HG03342 (cell line): ENCODE data around the gene IGF1R.

Source experiments
- ATAC-seq: cut with Tn5 transposase; IDR thresholded peaks from one replicate; pipeline ENCODE4 v1.9.1; 2021; ENCODE audit warnings: mild to moderate bottlenecking, moderate library complexity; ENCODE audit not compliant: unreplicated experiment

IGF1R gene

GRCh38 chr15:98933406-98933805, 285.1 kb downstream of the IGF1R start:
- ATAC-seq: no peak

DNA sequence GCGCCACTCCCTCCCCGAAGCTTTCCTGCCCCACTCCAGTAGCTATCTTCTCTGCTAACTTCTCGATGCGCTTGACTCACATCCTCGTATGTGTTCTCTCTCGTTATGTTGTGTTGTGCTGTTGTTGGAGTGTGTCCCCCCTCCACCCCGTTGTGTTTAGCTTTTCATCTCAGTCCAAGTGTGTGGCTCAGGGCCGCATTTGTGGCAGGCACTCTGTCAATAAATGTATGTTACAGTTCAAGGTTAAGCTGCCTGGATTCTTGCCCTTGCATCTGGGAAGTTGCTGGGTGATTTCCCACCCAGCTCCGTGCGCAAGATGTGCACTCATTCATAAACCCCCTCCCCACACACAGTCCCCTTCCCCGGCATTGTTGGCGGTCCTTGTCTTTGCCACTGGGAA, 287.4 kb downstream of the IGF1R start:
- ATAC-seq: no peak

- ATAC-seq: peak; percentile 56
Measured at GRCh38 chr15:98937413-98938104, 289.2 kb downstream of the IGF1R start.

- ATAC-seq: no peak
Measured at GRCh38 chr15:98938105-98938417, 289.7 kb downstream of the IGF1R start.

DNA sequence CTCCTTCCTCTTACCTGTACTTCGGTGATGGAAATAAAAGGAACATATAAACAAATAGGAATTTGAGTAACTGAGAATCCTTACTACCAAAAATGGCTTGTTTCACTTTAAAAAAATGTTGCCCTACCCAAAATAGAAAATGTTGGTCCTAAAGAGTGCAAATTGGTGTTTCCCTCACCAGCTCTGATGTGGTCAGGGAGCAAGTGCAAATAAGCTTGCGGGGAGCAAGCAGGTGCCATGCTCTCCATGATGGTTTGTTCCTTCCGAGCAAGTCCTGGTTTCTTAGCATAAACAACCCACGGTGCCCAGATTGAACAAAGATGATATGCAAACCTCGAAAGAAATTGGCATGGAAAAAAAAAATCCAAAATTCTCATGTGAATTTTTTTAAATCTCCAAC, 290.5 kb downstream of the IGF1R start:
- ATAC-seq: no peak

- no peak for ATAC-seq
Measured at GRCh38 chr15:98939311-98940080, 291.2 kb downstream of the IGF1R start.

DNA sequence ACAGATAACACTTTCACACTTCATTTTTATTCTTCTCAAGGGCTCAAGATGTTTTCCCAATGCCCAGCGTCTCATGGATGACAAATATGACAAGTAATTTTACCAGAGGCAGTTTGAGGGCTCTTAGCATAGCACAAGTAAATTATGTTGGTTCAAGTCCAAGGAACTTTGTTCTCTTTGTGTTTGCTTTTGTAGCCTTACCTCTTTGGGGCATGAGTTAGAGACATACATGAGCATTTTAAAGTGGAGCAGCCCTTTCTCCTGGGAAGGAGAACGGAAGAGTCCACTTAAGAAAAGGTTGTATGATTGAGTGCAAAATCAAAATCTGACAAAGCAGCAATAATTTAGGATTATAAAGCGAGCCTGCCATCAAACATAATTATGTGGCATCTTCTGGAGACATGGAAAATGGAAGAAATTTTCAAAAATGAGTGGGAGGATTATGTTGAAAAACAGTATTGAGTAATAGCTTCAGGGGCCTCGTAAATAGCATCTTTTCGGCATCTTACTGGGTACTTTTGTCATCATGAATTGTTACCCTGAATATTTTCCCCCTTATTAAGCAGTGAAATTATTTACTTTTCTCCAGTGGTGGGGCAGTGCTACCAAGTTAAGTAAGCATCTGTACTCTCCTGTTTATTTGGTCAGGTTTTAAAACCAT, 293.4 kb downstream of the IGF1R start:
- ATAC-seq: no peak

DNA sequence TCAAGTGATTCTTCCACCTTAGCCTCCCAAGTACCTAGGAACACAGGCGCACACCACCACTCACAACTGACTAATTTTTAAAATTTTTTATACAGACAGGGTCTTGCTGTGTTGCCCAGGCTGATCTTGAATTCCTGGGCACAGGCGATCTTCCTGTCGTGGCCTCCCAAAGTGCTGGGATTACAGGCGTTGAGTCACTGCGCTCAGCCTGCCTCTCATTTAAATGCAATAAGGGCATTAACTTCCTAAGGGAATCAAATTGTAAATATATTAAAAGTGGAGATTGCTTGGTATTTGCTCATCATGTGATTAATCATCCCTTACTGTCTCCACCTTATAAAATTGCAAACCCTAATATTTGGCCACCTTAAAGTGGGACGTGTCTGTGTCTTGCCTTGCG, 294.1 kb downstream of the IGF1R start:
- no peak for ATAC-seq

DNA sequence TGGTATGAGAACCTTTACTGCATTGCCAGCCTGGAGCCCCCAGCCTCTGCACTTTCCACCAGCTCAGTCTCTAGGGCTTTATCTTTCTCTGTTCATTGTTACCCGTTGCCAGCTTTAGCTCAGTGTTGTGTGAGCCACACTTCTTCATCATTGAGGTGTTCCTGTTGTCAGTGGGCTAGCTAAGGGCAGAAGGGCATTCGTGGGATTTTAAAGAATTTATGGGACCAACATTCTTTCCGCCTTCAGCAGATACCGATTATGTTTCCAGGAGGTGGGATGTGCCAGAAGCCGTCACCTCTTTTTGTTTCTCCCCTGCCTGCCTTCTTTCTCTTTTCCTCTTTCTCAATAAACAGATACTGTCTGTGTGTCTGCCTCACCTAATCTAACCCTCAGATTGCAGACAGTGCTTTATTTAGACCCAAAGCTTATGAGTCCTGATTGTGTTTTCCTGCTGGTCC, 294.7 kb downstream of the IGF1R start:
- ATAC-seq: no peak

DNA sequence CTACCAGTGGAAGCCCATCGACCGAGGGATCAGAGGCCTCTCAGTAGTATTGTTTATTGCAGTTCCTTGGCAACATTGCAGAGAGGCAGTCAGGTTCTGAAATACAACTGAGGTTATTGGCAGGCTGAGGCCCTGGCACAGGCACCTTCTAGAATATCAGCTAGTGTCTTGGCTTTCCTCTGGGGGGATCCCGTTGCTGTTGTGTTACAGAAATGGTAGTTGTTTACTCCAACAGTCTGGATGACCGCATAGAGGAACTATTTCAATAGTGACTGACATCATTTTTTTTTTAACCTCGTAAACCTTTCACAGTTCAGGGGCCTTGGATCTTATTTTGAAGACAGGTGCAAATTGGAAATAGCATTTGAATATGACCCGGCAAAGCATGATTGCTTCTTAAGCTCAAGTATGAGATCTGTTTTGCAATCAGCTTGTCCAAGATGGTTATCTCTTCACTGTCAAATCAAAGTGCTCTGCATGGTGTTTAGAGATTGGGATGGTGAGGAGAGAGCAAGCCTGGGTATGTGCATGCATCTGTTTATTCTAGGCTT, 295.3 kb downstream of the IGF1R start:
- no peak for ATAC-seq

GRCh38 chr15:98946301-98947255, 298.2 kb downstream of the IGF1R start:
- ATAC-seq: no peak

GRCh38 chr15:98948456-98948855, 300.1 kb downstream of the IGF1R start:
- ATAC-seq: no peak

GRCh38 chr15:98948941-98949340, 300.6 kb downstream of the IGF1R start:
- no peak for ATAC-seq

DNA sequence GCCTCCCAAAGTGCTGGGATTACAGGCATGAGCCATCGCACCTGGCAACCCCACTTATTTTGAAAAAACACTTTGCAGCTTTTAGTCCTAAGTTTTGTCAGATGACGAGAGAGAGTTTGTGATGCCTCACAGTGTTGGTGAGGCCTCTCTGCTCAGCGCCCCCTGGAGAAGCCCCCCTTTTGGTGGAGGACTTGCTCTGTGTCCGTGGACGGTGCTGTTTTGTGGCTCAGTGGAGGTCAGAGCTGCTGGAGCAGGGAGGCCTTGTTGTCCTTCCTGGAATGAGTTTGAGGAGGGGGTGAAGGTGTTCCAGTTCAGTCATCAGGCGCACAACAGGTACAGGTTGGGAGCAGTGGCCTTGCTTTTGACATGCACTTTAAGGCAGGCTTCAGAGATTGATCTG, 301.3 kb downstream of the IGF1R start:
- no peak for ATAC-seq

- ATAC-seq: no peak
Measured at GRCh38 chr15:98950248-98950647, 301.9 kb downstream of the IGF1R start.

- no peak for ATAC-seq
Measured at GRCh38 chr15:98951004-98951403, 302.7 kb downstream of the IGF1R start.

DNA sequence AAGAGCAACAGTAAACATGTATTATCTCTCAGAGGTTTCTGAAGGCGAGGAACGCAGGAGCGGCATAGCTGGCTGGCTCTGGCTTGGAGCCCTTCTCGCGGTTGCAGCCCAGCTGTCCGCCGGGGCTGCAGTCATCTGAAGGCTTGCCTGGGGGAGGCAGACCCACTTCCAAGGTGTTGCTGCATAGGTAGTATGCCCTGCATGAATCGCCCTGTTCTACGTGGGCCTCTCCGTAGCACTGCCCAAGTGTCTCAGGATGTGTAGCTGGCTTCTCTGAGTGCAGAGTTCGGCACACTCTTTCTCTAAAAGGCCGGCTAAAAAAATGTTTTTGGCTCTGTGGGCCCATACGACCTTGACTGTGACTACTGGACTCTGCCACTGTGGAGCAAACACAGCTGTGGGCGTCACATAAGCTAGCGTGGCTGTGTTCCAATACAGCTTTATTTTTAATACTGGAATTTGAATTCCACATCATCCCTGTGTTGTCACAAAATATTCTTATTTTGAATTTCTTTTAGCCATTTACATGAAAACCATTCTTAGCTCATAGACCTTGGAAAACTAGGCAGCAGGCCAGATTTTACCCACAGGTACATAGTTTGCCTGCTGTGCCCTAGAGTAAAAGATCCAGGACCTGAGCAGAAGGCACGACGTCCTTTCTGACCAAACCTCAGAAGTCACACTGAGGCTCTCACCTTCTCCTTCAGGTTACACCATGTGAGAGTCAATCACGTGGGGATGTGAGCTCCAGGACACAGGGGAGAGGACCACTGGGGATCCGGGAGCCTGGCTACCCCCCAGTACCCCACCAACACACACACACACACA, 303.4 kb downstream of the IGF1R start:
- no peak for ATAC-seq

DNA sequence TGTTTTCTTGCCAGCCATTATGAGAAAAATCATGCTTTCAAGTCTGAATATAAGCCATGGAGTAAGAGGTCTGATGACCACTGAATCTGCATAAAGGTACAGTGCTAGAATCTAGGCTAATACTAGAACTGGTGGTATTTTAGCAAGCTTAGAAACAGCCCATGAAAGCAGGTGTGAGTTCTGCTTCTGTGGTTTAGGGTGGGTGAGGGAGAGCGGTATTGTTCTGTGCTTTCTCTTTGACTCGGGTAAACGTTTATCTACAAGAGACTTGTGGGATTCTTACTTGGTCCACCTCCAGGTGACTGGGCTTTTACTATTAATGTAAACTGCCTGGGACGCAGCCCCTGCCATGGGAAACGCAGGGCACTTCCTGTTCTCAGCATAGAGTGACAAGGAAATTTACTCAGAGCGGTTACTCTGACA, 304.1 kb downstream of the IGF1R start:
- peak; percentile 89 for ATAC-seq

- ATAC-seq: no peak
Measured at GRCh38 chr15:98953000-98953787, 304.9 kb downstream of the IGF1R start.
